CD4-positive, CD25-positive, alpha-beta regulatory T cell (primary cell): Measurements from ENCODE around the gene SOX6. TPM values are rescaled to one million over a fixed set of nuclear protein-coding genes. Genes with fewer than 3 reads are reported as not detected.

Source experiments
- ATAC-seq, 2 donors: fragments of 150-1000 bp; cut with Tn5 transposase; one replicate each; pipeline ENCODE4 v1.10.0; 2021; ENCODE audit warnings: low read depth in 2 of 2, moderate number of reproducible peaks in 2 of 2, moderate library complexity in 1 of 2
- DNase-seq, 3 donors: peaks; one replicate each; pipeline versions ENCODE4 v3.0.0 to v3.0.0-alpha.2; 2012 to 2022; ENCODE audit warnings: mixed read lengths in 1 of 3
- H3K27ac ChIP-seq: one replicate; pipeline ENCODE4 v1.7.0; 2013; ENCODE audit warnings: mild to moderate bottlenecking, low read length; ENCODE audit not compliant: insufficient read depth, poor library complexity, severe bottlenecking
- H3K27me3 ChIP-seq: one replicate; pipeline ENCODE4 v1.7.0; 2013; ENCODE audit warnings: low read length; ENCODE audit not compliant: control insufficient read depth, insufficient read depth
- H3K36me3 ChIP-seq: one replicate; pipeline ENCODE4 v1.7.0; 2013; ENCODE audit warnings: mild to moderate bottlenecking, low read length, moderate library complexity; ENCODE audit not compliant: control insufficient read depth, insufficient read depth
- H3K4me1 ChIP-seq: 2 replicates; pipeline ENCODE4 v1.7.0; 2013; ENCODE audit warnings: mild to moderate bottlenecking, low read length; ENCODE audit not compliant: insufficient read depth, control insufficient read depth, poor library complexity, severe bottlenecking
- H3K4me3 ChIP-seq: one replicate; pipeline ENCODE4 v1.7.0; 2013; ENCODE audit warnings: low read depth, mild to moderate bottlenecking, low read length, moderate library complexity
- H3K9me3 ChIP-seq, 2 experiments: 1 replicate in 1 of 2; 2 replicates in 1 of 2; pipeline ENCODE4 v1.7.0; 2013; ENCODE audit warnings: low read length in 2 of 2, mild to moderate bottlenecking in 1 of 2, moderate library complexity in 1 of 2; ENCODE audit not compliant: control insufficient read depth in 2 of 2
- H3K27ac Mint-ChIP-seq, 3 donors: one replicate each; pipeline ENCODE4 v1.8.0; 2020 to 2022; ENCODE audit warnings: mild to moderate bottlenecking in 3 of 3, mixed read lengths in 3 of 3, moderate library complexity in 2 of 3
- H3K27me3 Mint-ChIP-seq: one replicate; pipeline ENCODE4 v1.8.0; 2022; ENCODE audit warnings: mild to moderate bottlenecking, mixed read lengths
- H3K36me3 Mint-ChIP-seq: one replicate; pipeline ENCODE4 v1.8.0; 2020; ENCODE audit warnings: mixed read lengths
- H3K4me1 Mint-ChIP-seq, 4 donors: one replicate each; pipeline ENCODE4 v1.8.0; 2020 to 2022; ENCODE audit warnings: mixed read lengths in 4 of 4, mild to moderate bottlenecking in 1 of 4
- H3K4me3 Mint-ChIP-seq, 4 donors: one replicate each; pipeline ENCODE4 v1.8.0; 2020 to 2022; ENCODE audit warnings: mild to moderate bottlenecking in 4 of 4, mixed read lengths in 4 of 4, moderate library complexity in 3 of 4
- H3K9me3 Mint-ChIP-seq, 7 donors: one replicate each; pipeline ENCODE4 v1.8.0; 2020 to 2022; ENCODE audit warnings: mixed read lengths in 7 of 7, mild to moderate bottlenecking in 3 of 7, moderate library complexity in 2 of 7
- polyA plus RNA-seq, 4 donors: library from polyadenylated mRNA; unstranded; fragments of 300-500 nt; fragmentation: Illumina TruSeq; gene quantifications; one replicate each; pipeline ENCODE4 v1.2.3, GENCODE V29; 2021
- total RNA-seq: library from RNA; stranded (reverse); gene quantifications from one replicate; pipeline ENCODE4 v1.2.3, GENCODE V29; 2022

The SOX6 gene
- total and polyA plus RNA-seq, 5 donors from 2014 or later, result 0.05 TPM; not detected in 4

- Mint-ChIP-seq H3K9me3 (peaks cover 0 to 3% (median 0%) of the 10 kb centered on the region in 7 donors), H3K4me3 (no peak overlapping the region), H3K4me1 (no peaks in the 10 kb centered on the region), H3K27me3 (no peaks in the 10 kb centered on the region), H3K27ac (no peak overlapping the region), H3K36me3 (no peaks in the 10 kb centered on the region)
- Histone ChIP-seq H3K4me3 (no peak overlapping the region), H3K4me1 (no peaks in the 10 kb centered on the region), H3K36me3 (no peaks in the 10 kb centered on the region), H3K27ac (no peak overlapping the region), H3K9me3 (no peaks in the 10 kb centered on the region), H3K27me3 (no peaks in the 10 kb centered on the region)
- DNase-seq (no peak), ATAC-seq (no peak)
Measured at GRCh38 chr11:16169541-16169940, 186.8 kb downstream of the SOX6 start.

DNA sequence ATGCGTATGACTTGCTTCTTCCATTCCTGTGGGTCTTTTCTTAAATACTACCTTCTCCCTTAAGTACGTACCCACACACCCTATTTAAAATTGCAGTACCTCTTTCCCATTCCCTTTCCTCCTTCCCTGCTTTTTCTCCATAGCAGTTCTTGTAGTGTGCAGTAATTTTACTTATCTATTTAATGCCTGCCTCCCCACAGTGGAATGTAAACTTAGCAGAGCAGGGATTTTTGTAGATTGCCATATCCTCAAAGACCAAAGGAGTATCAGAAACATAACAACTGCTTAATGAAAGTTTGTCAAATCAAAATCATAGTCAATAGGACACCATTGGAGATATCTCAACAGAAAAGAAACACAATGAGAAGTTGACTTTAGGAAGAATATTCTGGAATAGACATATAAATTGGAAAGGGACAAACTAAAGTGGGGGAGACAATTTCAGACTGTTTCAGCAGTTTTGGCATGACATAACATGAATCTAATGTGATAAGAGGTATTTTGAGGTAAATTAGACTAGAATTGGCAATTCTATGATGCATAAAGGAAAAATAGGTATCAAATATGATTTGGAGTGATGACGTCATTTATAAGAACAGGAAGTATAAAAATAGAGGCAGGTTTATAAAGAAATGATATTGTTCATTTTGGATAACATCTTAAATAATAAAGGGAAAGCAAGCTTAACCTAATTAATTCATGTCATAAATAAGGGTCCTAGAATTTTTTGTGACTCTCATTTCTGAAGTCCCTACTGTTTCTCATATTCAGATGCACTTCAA lies 188.4 kb downstream of the SOX6 start:
- Mint-ChIP-seq H3K9me3 (peaks cover 0 to 3% (median 0%) of the 10 kb centered on the region in 7 donors), H3K4me1 (no peaks in the 10 kb centered on the region), H3K27ac (no peak overlapping the region), H3K36me3 (no peaks in the 10 kb centered on the region), H3K4me3 (no peak overlapping the region), H3K27me3 (no peaks in the 10 kb centered on the region)
- Histone ChIP-seq H3K27ac (no peak overlapping the region), H3K27me3 (no peaks in the 10 kb centered on the region), H3K36me3 (no peaks in the 10 kb centered on the region), H3K9me3 (no peaks in the 10 kb centered on the region), H3K4me3 (no peak overlapping the region), H3K4me1 (no peaks in the 10 kb centered on the region)
- DNase-seq, result no peak
- no peak for ATAC-seq

DNA sequence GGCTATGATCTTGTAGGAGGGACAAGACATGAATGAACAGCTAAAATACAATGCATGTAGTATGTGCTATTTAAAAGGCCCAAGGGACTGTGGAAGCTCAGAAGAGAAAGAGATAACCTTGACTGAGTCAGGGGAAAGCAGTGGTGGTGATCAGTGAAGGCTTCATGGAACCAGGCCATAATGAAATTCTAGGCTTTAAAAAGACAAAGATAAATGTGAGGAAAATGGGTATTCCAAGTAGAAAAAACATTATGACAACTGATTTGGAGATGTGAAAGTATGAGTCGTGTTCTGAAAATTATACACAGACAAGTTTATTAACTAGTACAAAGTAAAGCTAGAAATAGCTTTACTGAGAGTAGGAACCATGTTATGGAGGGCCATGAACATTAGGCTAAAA lies 189.8 kb downstream of the SOX6 start:
- DNase-seq (no peak), ATAC-seq (no peak)
- H3K27ac Mint-ChIP-seq, result no peak overlapping the region
- peaks cover 0 to 3% (median 0%) of the 10 kb centered on the region in 7 donors for H3K9me3 Mint-ChIP-seq
- H3K27ac ChIP-seq, result no peak overlapping the region
- no peak overlapping the region for H3K4me3 ChIP-seq
- no peaks in the 10 kb centered on the region for H3K27me3 Mint-ChIP-seq
- H3K4me1 ChIP-seq, result no peaks in the 10 kb centered on the region
- H3K4me1 Mint-ChIP-seq, result no peaks in the 10 kb centered on the region
- H3K27me3 ChIP-seq, result no peaks in the 10 kb centered on the region
- no peaks in the 10 kb centered on the region for H3K36me3 Mint-ChIP-seq
- H3K9me3 ChIP-seq, result no peaks in the 10 kb centered on the region
- no peaks in the 10 kb centered on the region for H3K36me3 ChIP-seq
- no peak overlapping the region for H3K4me3 Mint-ChIP-seq

- peaks cover 0 to 2% (median 0%) of the 10 kb centered on the region in 7 donors for H3K9me3 Mint-ChIP-seq
- no peaks in the 10 kb centered on the region for H3K36me3 ChIP-seq
- H3K9me3 ChIP-seq, result no peaks in the 10 kb centered on the region
- no peaks in the 10 kb centered on the region for H3K27me3 ChIP-seq
- H3K4me3 Mint-ChIP-seq, result no peak overlapping the region
- no peaks in the 10 kb centered on the region for H3K36me3 Mint-ChIP-seq
- no peak overlapping the region for H3K4me3 ChIP-seq
- H3K27ac ChIP-seq, result no peak overlapping the region
- H3K4me1 Mint-ChIP-seq, result no peaks in the 10 kb centered on the region
- no peaks in the 10 kb centered on the region for H3K27me3 Mint-ChIP-seq
- ATAC-seq, result no peak
- no peak overlapping the region for H3K27ac Mint-ChIP-seq
- no peak for DNase-seq
- no peaks in the 10 kb centered on the region for H3K4me1 ChIP-seq
Measured at GRCh38 chr11:16160146-16160545, 196.2 kb downstream of the SOX6 start.

- Histone ChIP-seq H3K27me3 (no peaks in the 10 kb centered on the region), H3K36me3 (no peaks in the 10 kb centered on the region), H3K9me3 (no peaks in the 10 kb centered on the region), H3K27ac (no peak overlapping the region), H3K4me3 (no peak overlapping the region), H3K4me1 (no peaks in the 10 kb centered on the region)
- H3K27me3 Mint-ChIP-seq, result no peaks in the 10 kb centered on the region
- no peak overlapping the region for H3K27ac Mint-ChIP-seq
- peaks cover 0 to 4% (median 0%) of the 10 kb centered on the region in 7 donors for H3K9me3 Mint-ChIP-seq
- no peak overlapping the region for H3K4me3 Mint-ChIP-seq
- H3K36me3 Mint-ChIP-seq, result no peaks in the 10 kb centered on the region
- ATAC-seq (no peak), DNase-seq (no peak)
- no peaks in the 10 kb centered on the region for H3K4me1 Mint-ChIP-seq
Measured at GRCh38 chr11:16158426-16158994, 197.8 kb downstream of the SOX6 start.

- Mint-ChIP-seq H3K27me3 (no peaks in the 10 kb centered on the region), H3K4me1 (no peaks in the 10 kb centered on the region), H3K9me3 (peaks cover 0 to 5% (median 0%) of the 10 kb centered on the region in 7 donors), H3K4me3 (no peak overlapping the region), H3K27ac (no peak overlapping the region), H3K36me3 (no peaks in the 10 kb centered on the region)
- Histone ChIP-seq H3K9me3 (no peaks in the 10 kb centered on the region), H3K36me3 (no peaks in the 10 kb centered on the region), H3K27ac (no peak overlapping the region), H3K4me3 (no peak overlapping the region), H3K4me1 (no peaks in the 10 kb centered on the region), H3K27me3 (no peaks in the 10 kb centered on the region)
- DNase-seq (no peak), ATAC-seq (no peak)
Measured at GRCh38 chr11:16157327-16157726, 199.0 kb downstream of the SOX6 start.

DNA sequence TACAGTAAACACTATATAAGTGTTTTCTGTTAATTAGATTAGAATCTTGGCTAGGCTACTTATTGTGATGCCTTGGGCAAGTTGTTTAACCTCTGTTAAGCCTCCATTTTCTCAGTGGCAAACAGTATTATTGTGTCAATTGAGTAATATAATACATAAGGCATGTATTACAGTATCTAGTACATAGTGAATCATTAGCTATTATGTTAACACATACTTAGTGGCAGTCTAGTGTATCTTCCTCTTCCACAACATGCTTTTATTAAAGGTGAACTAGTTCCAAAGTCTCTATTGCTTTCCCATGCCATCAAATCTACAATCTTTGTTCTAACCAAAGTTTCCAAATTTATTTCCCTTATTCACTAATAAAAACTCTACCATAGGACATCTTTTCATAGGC lies 200.9 kb downstream of the SOX6 start:
- H3K4me3 ChIP-seq, result no peak overlapping the region
- peaks cover 0 to 5% (median 0%) of the 10 kb centered on the region in 7 donors for H3K9me3 Mint-ChIP-seq
- H3K27me3 Mint-ChIP-seq, result no peaks in the 10 kb centered on the region
- H3K27me3 ChIP-seq, result no peaks in the 10 kb centered on the region
- H3K4me1 ChIP-seq, result no peaks in the 10 kb centered on the region
- no peak overlapping the region for H3K4me3 Mint-ChIP-seq
- H3K27ac ChIP-seq, result no peak overlapping the region
- H3K36me3 ChIP-seq, result no peaks in the 10 kb centered on the region
- H3K27ac Mint-ChIP-seq, result no peak overlapping the region
- DNase-seq (no peak), ATAC-seq (no peak)
- no peaks in the 10 kb centered on the region for H3K36me3 Mint-ChIP-seq
- no peaks in the 10 kb centered on the region for H3K4me1 Mint-ChIP-seq
- no peaks in the 10 kb centered on the region for H3K9me3 ChIP-seq
